ENCODE results near the gene CEP72.

- TF ChIP-seq CTCF (IDR thresholded peaks at IDR 0.05; ENCODE audit: poor library complexity), result no peak
- no peak for TF ChIP-seq EZH2phosphoT487 (IDR thresholded peaks at IDR 0.05; ENCODE audit: low read depth, severe bottlenecking, unreplicated experiment)
These were observed 13.6 kb upstream of the CEP72 start for GRCh38 chr5:598564-598890.

All from hepatocyte (in vitro differentiated cells).